Heart right ventricle (tissue), 16 donors: ENCODE measurements around the gene PREX1. TPM values are rescaled to one million over a fixed set of nuclear protein-coding genes. Genes with fewer than 3 reads are reported as not detected.

Experiments used
- ATAC-seq, 8 donors: fragments of 200-7000 bp; cut with Tn5 transposase; one replicate each; pipeline ENCODE4 v1.9.1; 2020; ENCODE audit warnings: mild to moderate bottlenecking in 8 of 8, moderate library complexity in 8 of 8, moderate number of reproducible peaks in 1 of 8
- DNase-seq, 2 donors: peaks; one replicate each; pipeline ENCODE4 v3.0.0-alpha.2; 2020
- H3K27ac ChIP-seq, 10 donors: fragments of 200-600 bp; sonication (generic) in 2 of 10; one replicate each; pipeline versions ENCODE4 v1.5.0 to v1.8.0; 2020 to 2022; ENCODE audit warnings: mild to moderate bottlenecking in 3 of 10
- H3K27me3 ChIP-seq, 7 donors: fragments of 200-600 bp; one replicate each; pipeline ENCODE4 v1.8.0; 2021 to 2022; ENCODE audit warnings: mild to moderate bottlenecking in 2 of 7
- H3K36me3 ChIP-seq, 9 donors: fragments of 200-600 bp; sonication (generic) in 1 of 9; one replicate each; pipeline versions ENCODE4 v1.5.0 to v1.8.0; 2020 to 2022; ENCODE audit warnings: mild to moderate bottlenecking in 2 of 9
- H3K4me1 ChIP-seq, 9 donors: fragments of 200-600 bp; sonication (generic) in 1 of 9; one replicate each; pipeline versions ENCODE4 v1.5.0 to v1.8.0; 2020 to 2022; ENCODE audit warnings: mild to moderate bottlenecking in 4 of 9
- H3K4me3 ChIP-seq, 10 donors: fragments of 200-600 bp; sonication (generic) in 2 of 10; one replicate each; pipeline versions ENCODE4 v1.5.0 to v1.8.0; 2020 to 2022; ENCODE audit warnings: mild to moderate bottlenecking in 7 of 10, moderate library complexity in 2 of 10
- H3K9me3 ChIP-seq, 11 donors: fragments of 200-600 bp in 10 of 11; sonication (generic) in 2 of 11; one replicate each; pipeline versions ENCODE4 v1.5.0 to v1.8.0; 2013 to 2022; ENCODE audit warnings: mild to moderate bottlenecking in 2 of 11, control low read depth in 1 of 11, moderate library complexity in 1 of 11
- WGBS, 2 donors: extraction: QIAGEN DNeasy Blood & Tissue Kit; methylation state at CpG; one replicate each; pipeline ENCODE4 v1.1.7; 2013; ENCODE audit warnings: inconsistent platforms in 1 of 2; 5-methylcytosine and 5-hydroxymethylcytosine counted together
- intact Hi-C, 10 donors: fragments of 100-400 bp; cut with DNase I; formaldehyde crosslinking; loops; one replicate each; pipeline versions ENCODE4 v1.11.1 to v1.14.2; 2022
- polyA plus RNA-seq, 2 donors: library from polyadenylated mRNA; stranded (reverse); fragments of 200-250 nt; gene quantifications; one replicate each; pipeline ENCODE4 v1.2.3, GENCODE V29; 2013
- total RNA-seq, 10 donors: library from RNA; stranded (reverse); fragmentation: NEBNext Ultra II Directional in 3 of 10; extraction: Animal tissue kit (Norgen Biotek cat#: 25700) in 3 of 10; gene quantifications; one replicate each; pipeline versions ENCODE4 v1.2.1 to v1.2.4, GENCODE V29; 2021 to 2023
- TF ChIP-seq, protein P1 (sequence below), 9 donors: fragments of 200-600 bp; sonication (generic) in 2 of 9; IDR thresholded peaks; one replicate each; pipeline versions ENCODE4 v1.5.0 to v1.8.0; 2021 to 2022; ENCODE audit warnings: antibody characterized with exemption in 9 of 9, mild to moderate bottlenecking in 5 of 9, moderate library complexity in 1 of 9
- donor health status: Arrhythmogenic right ventricular cardiomyopathy.
- donor health status: ischemic (EF 13 %, LVEDD 7.1; RV severe dilation, severe dysfunction).
- donor health status: healthy with polysubstance abuse.
- donor health status: DM: no; HTN: yes; CAD: no.
- donor health status: DM: no; HTN: no; CAD: no.
- donor health status: ischemic (EF 25% LVEDD 6.9; RV normal size, moderate dysfunction).
- donor health status: ischemic (EF 25% LVEDD 5.7; RV mildly dilated, moderate dysfunction).
- donor health status: healthy.
- donor health status: DM: yes; HTN: yes; CAD: no.
- donor health status: Ischemic cardiomyopathy.
- donor health status: ischemic (EF 35%, LVEDD 5.7; RV mildly dilated, moderate dysfunction).
- donor health status: nonischemic (EF 11% LVEDD 7.7; RV severe dilation, severe dysfunction).
- donor health status: DM: yes; HTN: yes; CAD: no.
- donor health status: PGD.
- donor health status: ischemic (EF 29% LVEDD 5.4; RV normal size, mild dysfunction).
- donor health status: nonischemic (EF 23%, LVEDD 6.1; RV moderate dilation, normal function).

Gene PREX1
- total and polyA plus RNA-seq, 12 donors = 4.6 to 23.4 (median 8.8) TPM

DNA sequence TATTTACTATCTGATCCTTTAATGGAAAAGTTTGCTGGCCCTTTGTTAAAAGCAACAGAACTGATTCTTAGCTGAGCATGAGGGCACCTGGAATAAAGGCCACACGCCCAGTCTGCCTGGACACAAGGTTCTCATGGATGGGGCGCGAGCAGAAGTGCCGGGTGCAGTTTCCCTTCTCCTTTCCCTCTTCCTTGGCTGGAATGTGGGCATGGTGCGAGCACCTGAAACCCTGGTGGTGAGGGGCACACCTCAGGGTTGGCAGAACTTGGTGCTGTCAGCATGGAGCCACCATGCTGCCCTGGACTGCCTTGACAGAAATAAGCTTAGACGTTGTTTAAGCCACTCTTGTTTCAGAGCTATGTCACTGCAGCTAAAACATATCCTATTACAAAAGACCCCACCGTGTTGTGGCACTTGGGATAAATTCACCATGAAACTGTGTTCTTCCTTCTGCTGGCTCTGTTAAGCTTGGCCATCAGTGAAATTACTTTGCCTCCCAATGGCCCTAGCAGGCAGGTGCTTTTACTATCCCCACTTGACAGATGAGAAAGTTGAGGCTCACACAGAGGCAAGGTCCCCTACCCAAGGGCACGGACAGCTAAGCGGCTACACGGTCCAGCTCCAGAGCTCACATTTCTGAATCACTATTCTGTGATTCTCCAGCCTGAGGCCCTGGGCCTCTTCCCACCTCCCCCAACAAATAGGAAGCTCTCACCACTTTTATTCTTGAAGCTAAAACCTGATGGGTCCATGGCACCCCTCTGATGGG, 115.9 kb downstream of the PREX1 start:
- DNase-seq = no peak
- ATAC-seq = no peak
- H3K9me3 ChIP-seq = no peaks in the 10 kb centered on the region
- H3K4me3 ChIP-seq = no peak overlapping the region
- peak overlapping the region in 1 of 10 donors; percentile 77 for H3K27ac ChIP-seq
- H3K27me3 ChIP-seq = no peaks in the 10 kb centered on the region
- H3K4me1 ChIP-seq = peaks cover 0 to 65% (median 6%) of the 10 kb centered on the region in 9 donors
- intact Hi-C loops = no loop called here
- H3K36me3 ChIP-seq = peaks cover 0 to 16% (median 0%) of the 10 kb centered on the region in 9 donors
- TF ChIP-seq, protein P1, sequence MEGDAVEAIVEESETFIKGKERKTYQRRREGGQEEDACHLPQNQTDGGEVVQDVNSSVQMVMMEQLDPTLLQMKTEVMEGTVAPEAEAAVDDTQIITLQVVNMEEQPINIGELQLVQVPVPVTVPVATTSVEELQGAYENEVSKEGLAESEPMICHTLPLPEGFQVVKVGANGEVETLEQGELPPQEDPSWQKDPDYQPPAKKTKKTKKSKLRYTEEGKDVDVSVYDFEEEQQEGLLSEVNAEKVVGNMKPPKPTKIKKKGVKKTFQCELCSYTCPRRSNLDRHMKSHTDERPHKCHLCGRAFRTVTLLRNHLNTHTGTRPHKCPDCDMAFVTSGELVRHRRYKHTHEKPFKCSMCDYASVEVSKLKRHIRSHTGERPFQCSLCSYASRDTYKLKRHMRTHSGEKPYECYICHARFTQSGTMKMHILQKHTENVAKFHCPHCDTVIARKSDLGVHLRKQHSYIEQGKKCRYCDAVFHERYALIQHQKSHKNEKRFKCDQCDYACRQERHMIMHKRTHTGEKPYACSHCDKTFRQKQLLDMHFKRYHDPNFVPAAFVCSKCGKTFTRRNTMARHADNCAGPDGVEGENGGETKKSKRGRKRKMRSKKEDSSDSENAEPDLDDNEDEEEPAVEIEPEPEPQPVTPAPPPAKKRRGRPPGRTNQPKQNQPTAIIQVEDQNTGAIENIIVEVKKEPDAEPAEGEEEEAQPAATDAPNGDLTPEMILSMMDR (IDR thresholded peaks at IDR 0.05) = no peak
- WGBS, 2 donors = 90 to 93% methylated on average over 10 of the region's 10 CpGs

DNA sequence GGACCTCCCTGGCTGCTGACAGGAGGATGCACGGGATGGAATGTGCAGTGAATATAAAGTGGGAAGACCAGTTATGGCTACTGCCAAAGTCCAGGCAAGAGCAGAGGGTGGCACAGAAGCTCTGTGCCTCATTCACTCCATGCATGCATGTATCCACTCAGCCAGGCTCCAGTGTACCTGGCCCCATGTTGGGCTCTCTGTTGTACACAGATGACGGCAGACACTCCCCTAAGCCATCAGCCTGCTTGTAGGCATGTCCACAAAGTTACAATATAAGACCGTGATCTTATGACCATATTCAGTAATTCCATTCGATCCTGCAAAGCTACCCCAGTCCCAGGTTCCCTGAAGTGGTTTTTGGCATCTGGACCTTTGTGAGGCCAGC, 116.8 kb downstream of the PREX1 start:
- 85 to 87% methylated on average over 4 of the region's 4 CpGs for WGBS, 2 donors
- Histone ChIP-seq H3K27me3 (no peaks in the 10 kb centered on the region), H3K4me1 (peaks cover 0 to 65% (median 11%) of the 10 kb centered on the region in 9 donors), H3K27ac (no peak overlapping the region), H3K4me3 (no peak overlapping the region), H3K9me3 (no peaks in the 10 kb centered on the region), H3K36me3 (peaks cover 0 to 19% (median 0%) of the 10 kb centered on the region in 9 donors)
- no peak for ATAC-seq
- DNase-seq = no peak
- TF ChIP-seq, protein P1 (IDR thresholded peaks at IDR 0.05) = no peak
- intact Hi-C loops = no loop called here

DNA sequence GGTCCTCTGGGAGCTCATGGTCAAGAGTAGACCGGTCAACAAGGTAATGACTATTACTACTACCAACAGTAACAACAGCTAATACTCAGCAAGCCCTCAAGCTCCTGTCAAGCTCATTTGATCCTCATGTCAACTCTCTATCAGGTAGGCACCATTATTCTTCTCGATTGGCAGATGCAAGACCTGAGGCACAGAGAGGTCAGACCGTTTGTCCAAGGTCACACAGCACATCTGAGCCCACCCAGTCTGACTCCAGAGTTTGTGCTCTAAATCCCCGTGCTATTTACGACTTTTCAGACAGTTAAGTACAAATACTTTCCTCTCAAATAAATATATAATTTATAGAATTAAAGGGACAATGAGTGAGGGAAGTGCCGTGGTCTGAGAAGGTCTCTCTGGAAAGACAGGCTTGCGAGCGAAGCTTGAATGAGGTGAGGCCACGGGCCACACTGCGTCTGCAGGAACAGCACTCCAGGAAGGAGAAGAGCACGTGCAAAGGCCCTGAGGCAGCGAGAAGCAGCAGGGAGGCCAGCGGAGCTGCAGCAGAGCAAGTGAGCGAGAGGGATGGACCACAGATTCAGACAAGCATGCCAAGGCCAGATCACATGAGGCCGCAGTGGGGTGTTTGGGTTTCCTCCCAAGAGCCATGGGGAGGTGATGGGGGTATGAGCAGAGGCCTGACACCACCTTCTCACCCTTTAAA, 117.3 kb downstream of the PREX1 start:
- ATAC-seq (no peak), DNase-seq (no peak)
- no peak overlapping the region for H3K4me3 ChIP-seq
- 96 to 97% methylated on average over 15 of the region's 15 CpGs for WGBS, 2 donors
- intact Hi-C loops = no loop called here
- no peak overlapping the region for H3K27ac ChIP-seq
- TF ChIP-seq, protein P1 (IDR thresholded peaks at IDR 0.05) = no peak
- H3K9me3 ChIP-seq = no peaks in the 10 kb centered on the region
- H3K27me3 ChIP-seq = no peaks in the 10 kb centered on the region
- H3K36me3 ChIP-seq = peaks cover 0 to 21% (median 0%) of the 10 kb centered on the region in 9 donors
- H3K4me1 ChIP-seq = peaks cover 0 to 63% (median 11%) of the 10 kb centered on the region in 9 donors

DNA sequence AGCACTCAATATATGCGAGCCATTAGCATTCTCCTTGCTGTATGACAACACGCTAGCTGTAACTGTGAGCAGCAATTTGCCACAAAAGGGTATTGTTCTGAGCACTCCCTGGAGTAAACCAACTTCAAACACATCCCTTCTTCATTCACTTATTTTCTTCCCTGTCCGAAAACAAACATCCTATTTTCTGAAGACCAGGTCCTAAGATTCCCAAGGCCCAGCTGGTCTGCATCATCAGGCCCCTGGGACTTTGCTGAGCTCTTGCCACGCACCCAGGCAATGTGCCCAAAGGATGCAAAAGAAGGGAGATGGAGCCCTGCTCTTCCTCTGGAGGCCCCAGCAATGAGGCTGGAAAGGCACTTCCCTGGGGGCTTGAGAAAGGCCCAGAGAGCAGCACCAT, 118.1 kb downstream of the PREX1 start:
- TF ChIP-seq, protein P1 (IDR thresholded peaks at IDR 0.05) = no peak
- H3K27ac ChIP-seq = no peak overlapping the region
- ATAC-seq (no peak), DNase-seq (no peak)
- 83 to 90% methylated on average over 4 of the region's 4 CpGs for WGBS, 2 donors
- no peaks in the 10 kb centered on the region for H3K27me3 ChIP-seq
- H3K9me3 ChIP-seq = no peaks in the 10 kb centered on the region
- intact Hi-C loops = no loop called here
- no peak overlapping the region for H3K4me3 ChIP-seq
- H3K4me1 ChIP-seq = peaks cover 0 to 63% (median 11%) of the 10 kb centered on the region in 9 donors
- H3K36me3 ChIP-seq = peaks cover 0 to 27% (median 0%) of the 10 kb centered on the region in 9 donors
